Erythroblast (primary cell): ENCODE measurements around the gene AGAP1.

Experiments
- GATA1 ChIP-seq: IDR thresholded peaks from 2 replicates; pipeline ENCODE4 v1.6.1; 2011; ENCODE audit warnings: low read depth, mild to moderate bottlenecking, control low read depth, low read length, moderate library complexity
- POLR2A ChIP-seq: IDR thresholded peaks from 2 replicates; pipeline ENCODE4 v1.6.1; 2011; ENCODE audit warnings: mild to moderate bottlenecking, low read length

- no peak for TF ChIP-seq GATA1
- no peak for TF ChIP-seq POLR2A
Measured at GRCh38 chr2:235661167-235661937, 167.5 kb downstream of the AGAP1 start.
